HUES48 (cell line): ENCODE measurements around the gene LEFTY1.

Source experiments
- H3K27ac ChIP-seq: one replicate; pipeline ENCODE4 v1.7.0; 2013; ENCODE audit warnings: low read depth, low read length, inconsistent platforms
- H3K27me3 ChIP-seq: 2 replicates; pipeline ENCODE4 v1.6.1; 2013; ENCODE audit warnings: mild to moderate bottlenecking, low read length; ENCODE audit not compliant: control insufficient read depth, insufficient read depth
- H3K36me3 ChIP-seq: 2 replicates; pipeline ENCODE4 v1.6.1; 2013; ENCODE audit warnings: low read length; ENCODE audit not compliant: control insufficient read depth, insufficient read depth
- H3K4me1 ChIP-seq: 2 replicates; pipeline ENCODE4 v1.6.1; 2013; ENCODE audit warnings: mild to moderate bottlenecking, low read length; ENCODE audit not compliant: control insufficient read depth, insufficient read depth
- H3K4me3 ChIP-seq: 2 replicates; pipeline ENCODE4 v1.5.1; 2013; ENCODE audit warnings: mild to moderate bottlenecking, low read depth, low read length
- H3K9ac ChIP-seq: 2 replicates; pipeline ENCODE4 v1.6.1; 2013; ENCODE audit warnings: mild to moderate bottlenecking, low read depth, low read length, moderate library complexity
- H3K9me3 ChIP-seq: 2 replicates; pipeline ENCODE4 v1.6.1; 2013; ENCODE audit warnings: low read length; ENCODE audit not compliant: control insufficient read depth, insufficient read depth

Gene LEFTY1

GRCh38 chr1:225928186-225929175 is 39.5 kb upstream of the LEFTY1 start:
- Histone ChIP-seq H3K9me3 (no peaks in the 10 kb centered on the region), H3K4me3 (no peak overlapping the region), H3K27ac (no peak overlapping the region), H3K4me1 (peaks cover 4% of the 10 kb centered on the region; the same call in 1 of the 2 replicates), H3K36me3 (no peaks in the 10 kb centered on the region), H3K27me3 (no peaks in the 10 kb centered on the region), H3K9ac (no peak overlapping the region)

GRCh38 chr1:225926551-225927113 is 37.7 kb upstream of the LEFTY1 start:
- Histone ChIP-seq H3K4me3 (no peak overlapping the region), H3K27ac (no peak overlapping the region), H3K4me1 (peaks cover 9% of the 10 kb centered on the region), H3K9ac (no peak overlapping the region), H3K36me3 (peaks cover 12% of the 10 kb centered on the region), H3K27me3 (no peaks in the 10 kb centered on the region), H3K9me3 (no peaks in the 10 kb centered on the region)

GRCh38 chr1:225923692-225924555 is 35.0 kb upstream of the LEFTY1 start, which contains the start of gene PYCR2:
Gene PYCR2 (minus strand): TSS chr1:225924250. CDS start chr1:225924110, 140 bp downstream.
- Histone ChIP-seq H3K36me3 (peaks cover 36% of the 10 kb centered on the region), H3K27me3 (no peaks in the 10 kb centered on the region), H3K9ac (peak within 1 kb of the TSS; percentile 88), H3K4me3 (peak within 1 kb of the TSS; percentile 95), H3K27ac (peak within 1 kb of the TSS; percentile 98), H3K4me1 (peaks cover 9% of the 10 kb centered on the region), H3K9me3 (no peaks in the 10 kb centered on the region)

GRCh38 chr1:225923381-225923691 is 34.4 kb upstream of the LEFTY1 start:
- Histone ChIP-seq H3K4me1 (peaks cover 9% of the 10 kb centered on the region), H3K4me3 (peak overlapping the region; percentile 95), H3K27me3 (no peaks in the 10 kb centered on the region), H3K36me3 (peaks cover 38% of the 10 kb centered on the region), H3K9me3 (no peaks in the 10 kb centered on the region), H3K9ac (peak overlapping the region; percentile 88), H3K27ac (peak overlapping the region; percentile 98)

GRCh38 chr1:225921734-225922709 is 33.1 kb upstream of the LEFTY1 start:
- Histone ChIP-seq H3K36me3 (peaks cover 46% of the 10 kb centered on the region), H3K9me3 (no peaks in the 10 kb centered on the region), H3K27me3 (no peaks in the 10 kb centered on the region), H3K9ac (no peak overlapping the region), H3K4me1 (peaks cover 9% of the 10 kb centered on the region), H3K4me3 (peak overlapping the region; percentile 95; the same call in 1 of the 2 replicates), H3K27ac (no peak overlapping the region)

GRCh38 chr1:225919906-225920305 is 31.0 kb upstream of the LEFTY1 start:
- Histone ChIP-seq H3K9me3 (no peaks in the 10 kb centered on the region), H3K27me3 (no peaks in the 10 kb centered on the region), H3K4me1 (peaks cover 5% of the 10 kb centered on the region; the same call in 1 of the 2 replicates), H3K36me3 (peaks cover 46% of the 10 kb centered on the region), H3K4me3 (no peak overlapping the region), H3K9ac (no peak overlapping the region), H3K27ac (no peak overlapping the region)

- H3K36me3 ChIP-seq, result peaks cover 46% of the 10 kb centered on the region
- no peaks in the 10 kb centered on the region for H3K9me3 ChIP-seq
- H3K27me3 ChIP-seq, result no peaks in the 10 kb centered on the region
- peaks cover 5% of the 10 kb centered on the region; the same call in 1 of the 2 replicates for H3K4me1 ChIP-seq
- no peak overlapping the region for H3K4me3 ChIP-seq
- H3K9ac ChIP-seq, result no peak overlapping the region
- no peak overlapping the region for H3K27ac ChIP-seq
Measured at GRCh38 chr1:225918280-225918679, 29.3 kb upstream of the LEFTY1 start.

GRCh38 chr1:225917536-225917935 is 28.6 kb upstream of the LEFTY1 start:
- H3K4me3 ChIP-seq, result no peak overlapping the region
- peaks cover 1% of the 10 kb centered on the region; the same call in 1 of the 2 replicates for H3K4me1 ChIP-seq
- H3K9ac ChIP-seq, result no peak overlapping the region
- H3K36me3 ChIP-seq, result peaks cover 43% of the 10 kb centered on the region
- H3K27ac ChIP-seq, result no peak overlapping the region
- H3K9me3 ChIP-seq, result no peaks in the 10 kb centered on the region
- H3K27me3 ChIP-seq, result no peaks in the 10 kb centered on the region

- H3K9me3 ChIP-seq, result no peaks in the 10 kb centered on the region
- no peaks in the 10 kb centered on the region for H3K27me3 ChIP-seq
- H3K4me3 ChIP-seq, result no peak overlapping the region
- H3K36me3 ChIP-seq, result peaks cover 38% of the 10 kb centered on the region
- no peaks in the 10 kb centered on the region for H3K4me1 ChIP-seq
- no peak overlapping the region for H3K9ac ChIP-seq
- no peak overlapping the region for H3K27ac ChIP-seq
Measured at GRCh38 chr1:225917101-225917500, 28.2 kb upstream of the LEFTY1 start.

- Histone ChIP-seq H3K36me3 (peaks cover 23% of the 10 kb centered on the region), H3K9ac (no peak overlapping the region), H3K27ac (no peak overlapping the region), H3K4me1 (peaks cover 5% of the 10 kb centered on the region; the same call in 1 of the 2 replicates), H3K27me3 (no peaks in the 10 kb centered on the region; the same call in 1 of the 2 replicates), H3K9me3 (no peaks in the 10 kb centered on the region), H3K4me3 (no peak overlapping the region)
Measured at GRCh38 chr1:225915538-225915991, 26.6 kb upstream of the LEFTY1 start.
